Bronchus fibroblast of lung (primary cell): ENCODE data around the gene FAM110D. TPM values are rescaled to one million over a fixed set of nuclear protein-coding genes. Genes with fewer than 3 reads are reported as not detected.

Experiments used
- total RNA-seq: library from RNA; depleted of rRNA; stranded (reverse); fragments of >200 nt; gene quantifications from 2 replicates; pipeline ENCODE4 v1.2.3, GENCODE V29; 2015

The FAM110D gene
- not detected in 2 replicates for total RNA-seq

DNA sequence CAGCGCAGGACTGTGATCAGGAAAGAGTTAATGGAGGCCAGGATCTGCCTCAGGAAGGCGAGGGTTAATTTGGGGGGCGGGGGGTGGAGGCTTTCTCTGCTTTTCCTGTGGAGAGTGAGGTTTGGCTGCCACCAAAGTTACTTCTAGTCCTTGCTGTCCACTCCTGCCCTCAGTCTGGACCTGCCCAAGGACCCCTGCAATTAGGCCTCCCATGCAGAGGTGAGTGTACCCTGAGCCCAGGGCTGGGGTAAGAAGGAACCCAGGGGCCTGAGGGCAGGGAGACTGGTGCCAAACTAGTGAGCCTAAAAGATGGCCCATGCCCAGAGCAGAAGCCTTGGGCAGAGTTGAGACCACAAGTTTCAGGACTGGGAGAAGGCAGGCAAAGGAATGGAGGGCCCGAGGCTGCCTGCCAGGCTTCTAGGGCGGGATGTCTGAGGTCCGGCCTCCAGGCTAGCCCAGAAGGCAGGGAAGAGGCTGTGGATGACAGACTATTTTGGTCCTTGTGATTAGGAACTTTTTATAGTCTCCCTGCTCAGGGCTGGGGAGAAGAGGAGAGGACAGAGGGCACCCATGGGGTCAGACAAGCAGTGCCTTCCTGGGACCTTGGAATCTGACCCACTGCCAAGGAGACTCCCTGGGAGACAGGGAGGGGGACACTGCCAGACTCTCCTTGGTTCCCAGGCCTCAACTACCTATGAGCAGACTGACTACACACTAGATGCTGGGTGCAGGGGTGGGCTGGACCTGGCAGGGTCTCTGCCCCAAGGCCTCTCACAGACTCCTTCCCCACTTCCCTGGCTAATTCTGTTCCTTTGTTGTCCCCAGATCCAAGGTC, at the start of gene FAM110D:
Gene FAM110D, plus strand, starts transcription at position 172 of the 835 bp plus-strand sequence. CDS start 2,213 bp downstream, outside the sequence.

DNA sequence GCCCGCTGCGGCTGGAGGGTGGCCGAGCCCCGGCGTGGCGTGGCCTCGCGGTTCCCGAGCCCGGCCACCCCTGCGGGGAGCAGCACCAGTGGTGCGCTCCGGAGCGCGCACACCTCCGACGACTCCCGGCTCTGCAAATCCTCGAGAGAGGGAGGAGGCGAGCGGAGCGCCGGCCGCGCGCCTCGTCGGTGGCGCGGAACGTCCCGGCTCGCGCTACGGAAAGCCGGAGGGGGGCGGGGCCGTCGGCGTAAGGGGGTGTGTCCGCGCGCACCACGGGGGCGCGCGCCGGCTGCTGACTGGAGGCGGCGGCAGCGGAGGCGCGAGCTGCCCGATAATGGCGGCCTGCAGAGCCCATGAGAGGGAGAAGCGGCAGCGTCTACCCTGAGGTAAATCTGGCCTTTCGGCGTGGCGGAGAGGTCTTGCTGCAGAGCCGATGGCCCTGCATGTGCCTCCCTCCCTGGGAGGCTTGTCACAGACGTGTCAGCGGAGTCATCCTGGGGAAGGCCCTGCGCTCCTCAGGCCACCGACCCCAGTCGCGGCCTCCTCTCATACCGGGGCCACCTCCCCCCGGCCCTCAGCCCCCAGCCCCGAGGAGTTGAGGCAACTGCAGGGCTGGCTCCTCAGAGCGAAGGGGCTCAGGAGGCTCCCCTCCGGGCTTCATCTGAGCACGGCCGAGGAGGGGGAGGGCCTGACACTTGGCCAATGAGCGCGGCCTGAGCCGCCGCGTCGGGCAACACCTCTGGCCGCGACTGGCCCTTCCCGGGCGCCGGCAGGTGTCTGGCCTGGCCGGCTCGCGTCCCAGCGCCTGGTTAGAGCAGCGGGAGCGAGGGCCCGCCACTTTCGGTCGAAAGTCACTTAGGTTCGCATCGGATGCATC, 47.1 kb upstream of the FAM110D start, which contains the start of gene PDIK1L:
Gene PDIK1L, plus strand, starts transcription at position 295 of the 877 bp plus-strand sequence. CDS start 2,485 bp downstream, outside the sequence.

DNA sequence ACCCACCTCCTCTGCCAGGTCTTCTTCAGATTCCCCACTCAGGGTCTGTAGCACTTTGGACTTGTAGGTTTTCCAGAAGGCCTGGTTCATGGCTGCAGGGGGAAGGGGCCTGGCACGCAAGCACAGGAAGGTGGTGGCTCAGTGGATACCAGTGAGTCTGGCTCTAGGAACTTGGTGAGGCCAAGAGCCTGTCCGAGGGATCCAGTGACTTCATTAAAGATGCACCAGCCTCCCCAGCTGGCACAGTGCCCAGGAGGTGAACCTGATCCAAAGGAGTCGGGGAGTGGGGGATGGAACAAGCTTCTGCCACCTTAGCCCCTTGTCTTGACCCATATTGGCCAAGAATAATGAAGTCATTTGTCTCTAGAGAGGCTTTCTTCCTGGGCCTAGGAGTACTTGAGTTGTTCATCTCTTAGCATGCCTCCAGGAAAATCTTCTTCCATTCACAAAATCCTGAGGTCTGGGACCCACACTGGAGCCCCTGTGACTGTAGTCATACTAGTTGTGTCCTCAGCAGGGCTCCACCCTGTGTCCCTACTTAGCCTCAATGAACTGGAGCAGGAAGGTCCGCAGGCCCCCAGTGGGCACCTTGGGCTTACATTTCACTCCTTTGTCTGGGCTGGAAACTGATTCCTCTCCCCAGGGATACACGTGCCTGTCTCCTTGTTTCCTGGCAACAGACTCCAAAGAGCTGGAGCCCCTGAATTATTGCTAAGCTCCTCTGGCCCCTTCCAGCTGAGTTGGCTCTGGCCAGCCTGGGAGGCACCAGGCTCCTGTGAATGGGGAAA, 9.7 kb downstream of the FAM110D start, which contains the start of gene C1orf232:
Gene C1orf232, minus strand, starts transcription at position 554 of the 788 bp plus-strand sequence. Its CDS starts 464 bp downstream, at position 90.

DNA sequence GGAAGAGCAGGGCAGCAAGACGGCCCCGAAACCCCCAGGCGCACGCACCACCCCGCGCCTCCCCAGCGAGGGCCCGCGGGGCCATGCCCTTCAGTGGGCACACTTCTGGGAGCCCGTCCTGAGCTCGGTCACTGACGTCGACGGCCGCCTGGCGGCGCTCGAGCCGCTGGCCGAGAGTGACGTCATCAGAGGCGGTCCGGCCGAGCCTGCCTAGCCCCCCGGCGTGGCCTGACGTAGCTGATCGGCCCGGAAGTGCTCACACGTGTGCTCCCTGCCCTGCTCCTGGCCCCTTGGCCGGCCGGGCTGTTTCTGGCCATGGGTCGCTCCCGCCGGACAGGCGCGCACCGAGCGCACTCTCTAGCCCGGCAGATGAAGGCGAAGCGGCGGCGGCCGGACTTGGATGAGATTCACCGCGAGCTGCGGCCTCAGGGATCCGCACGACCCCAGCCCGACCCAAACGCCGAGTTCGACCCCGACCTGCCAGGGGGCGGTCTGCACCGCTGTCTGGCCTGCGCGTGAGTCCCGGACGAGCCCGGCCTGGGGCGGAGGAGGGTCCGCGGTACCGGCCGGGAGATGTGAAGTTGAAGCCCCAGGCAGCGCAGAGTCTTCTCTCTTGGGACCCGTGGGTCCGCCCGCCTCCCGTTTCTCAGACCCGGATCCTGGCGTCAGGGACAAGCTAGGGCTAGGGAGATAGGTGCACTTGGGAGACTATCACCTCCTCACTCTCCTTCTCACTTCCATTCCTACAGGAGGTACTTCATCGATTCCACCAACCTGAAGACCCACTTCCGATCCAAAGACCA, 11.0 kb downstream of the FAM110D start, which contains the start of gene ZNF593:
Gene ZNF593, plus strand, starts transcription at position 240 of the 803 bp plus-strand sequence. Its CDS starts 76 bp downstream, at position 316.

DNA sequence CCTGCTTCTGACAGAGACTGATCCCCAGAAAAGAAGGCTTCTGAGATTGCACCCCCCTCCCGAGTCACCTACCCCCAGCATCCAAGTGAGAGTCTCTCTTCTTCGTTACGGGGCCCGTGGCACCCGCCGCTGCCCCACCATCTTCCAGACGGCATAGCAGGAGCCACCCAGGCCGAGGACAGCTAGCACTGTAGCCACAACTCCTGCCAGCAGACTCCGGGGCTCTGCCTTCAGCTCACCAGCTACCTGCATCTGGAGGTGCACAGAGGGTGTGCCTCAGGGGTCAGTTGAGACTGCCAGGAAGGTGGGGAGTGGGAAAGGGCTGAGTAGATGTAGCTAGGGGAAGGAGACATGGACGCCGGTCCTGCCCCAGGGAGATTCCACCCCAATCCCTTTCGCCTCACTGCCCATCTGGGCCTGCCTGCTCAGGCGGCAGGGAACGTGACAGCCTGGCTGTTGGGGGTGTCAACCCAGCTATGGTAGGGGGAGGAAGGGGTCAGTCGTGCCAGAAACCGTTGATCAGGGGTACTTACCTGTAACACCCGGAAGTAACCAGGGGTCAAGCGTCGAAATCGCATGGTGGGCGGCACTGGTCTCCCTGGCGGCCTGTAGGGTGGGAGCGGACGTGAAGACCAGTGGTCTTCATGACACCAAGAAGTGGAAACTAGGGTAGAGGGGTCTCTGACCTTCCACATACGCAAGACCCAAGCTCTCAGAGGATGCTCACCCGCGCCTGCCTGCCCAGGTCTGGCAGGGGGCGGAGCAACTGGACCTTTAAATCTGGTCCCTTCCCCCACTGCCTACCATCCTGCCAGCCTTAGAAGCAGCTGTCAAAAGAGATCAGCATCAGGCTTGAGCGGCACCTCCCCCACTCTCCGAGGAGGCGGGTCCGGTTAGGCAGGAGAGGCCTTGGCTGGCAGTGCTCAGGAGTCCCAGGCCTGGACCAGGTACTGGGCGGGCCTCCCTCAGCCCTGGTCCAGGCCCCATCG, 12.5 kb downstream of the FAM110D start, which contains the start of gene ZNF593OS:
Gene ZNF593OS, minus strand, starts transcription at position 749 of the 989 bp plus-strand sequence. Its CDS starts 171 bp downstream, at position 578.

DNA sequence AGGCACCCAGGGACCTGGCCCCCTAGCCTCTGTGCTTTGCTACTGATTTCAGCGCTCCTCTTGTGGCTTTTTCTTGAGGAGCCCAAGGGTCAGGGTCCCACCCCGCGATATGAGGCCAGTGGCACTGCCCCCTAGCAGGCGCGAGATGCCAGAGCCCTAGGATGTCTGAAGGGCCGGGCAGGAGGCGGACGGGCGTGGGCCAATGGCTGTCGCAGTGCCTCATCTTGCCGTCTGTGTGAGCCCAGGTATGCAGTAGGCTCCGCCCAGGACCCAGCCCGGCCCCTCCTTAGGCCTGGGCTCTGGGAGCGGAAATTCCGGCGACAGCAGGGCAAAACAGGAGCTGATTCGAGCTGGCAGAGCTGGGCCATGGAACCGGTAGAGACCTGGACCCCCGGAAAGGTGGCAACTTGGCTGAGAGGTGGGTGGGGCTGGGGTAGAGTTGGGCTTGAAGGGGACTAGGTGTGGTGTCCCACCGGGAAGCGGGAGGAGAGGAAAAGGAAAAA, 18.4 kb downstream of the FAM110D start, which contains the start of gene CNKSR1:
Gene CNKSR1, plus strand, starts transcription at position 310 of the 503 bp plus-strand sequence. Its CDS starts 57 bp downstream, at position 367.

DNA sequence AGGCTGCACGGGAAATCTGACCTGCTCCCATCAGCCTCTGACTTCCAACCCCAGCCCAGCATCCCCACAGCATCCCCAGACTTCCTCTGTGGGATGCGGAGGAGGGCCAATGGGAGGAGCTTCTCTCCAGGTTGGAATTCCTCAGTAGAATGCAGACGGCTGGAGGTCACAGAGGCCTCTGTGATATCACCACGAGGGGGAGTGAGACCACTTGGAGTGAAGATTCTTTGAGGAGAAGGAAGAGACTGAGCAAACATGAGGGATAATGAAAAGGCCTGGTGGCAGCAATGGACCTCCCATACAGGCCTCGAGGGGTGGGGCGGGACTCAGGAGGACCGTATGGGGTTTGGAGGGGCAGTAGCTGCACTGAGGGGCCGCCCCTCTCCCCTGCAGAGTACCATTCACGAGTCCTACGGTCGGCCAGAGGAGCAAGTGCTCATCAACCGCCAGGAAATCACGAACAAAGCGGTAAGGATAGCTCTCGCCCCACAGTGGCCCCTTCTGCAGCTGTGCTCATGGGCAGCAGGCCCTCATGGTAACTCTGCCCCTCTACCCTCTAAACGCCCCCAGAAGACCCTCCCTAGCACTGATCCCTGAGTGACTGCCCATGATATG, 31.6 kb downstream of the FAM110D start, which contains the start of gene CATSPER4:
Gene CATSPER4, plus strand, starts transcription at position 230 of the 615 bp plus-strand sequence. Its CDS starts 26 bp downstream, at position 256.

Other genes starting within 250 kb of the FAM110D start
- 9.7 and 14.5 TPM in 2 replicates for gene PAFAH2, start 161.0 kb upstream of the FAM110D start, total RNA-seq
- 0.30 and 0.34 TPM in 2 replicates for gene EXTL1, start 137.3 kb upstream of the FAM110D start, total RNA-seq
- not detected in 2 replicates for gene SLC30A2, start 113.0 kb upstream of the FAM110D start, total RNA-seq
- not detected in 2 replicates for gene TRIM63, start 91.4 kb upstream of the FAM110D start, total RNA-seq
- 1.3 and 1.8 TPM in 2 replicates for gene PDIK1L, start 47.3 kb upstream of the FAM110D start, total RNA-seq
- gene C1orf232, start 9.9 kb downstream of the FAM110D start, total RNA-seq: not detected in 2 replicates
- 62.1 and 65.6 TPM in 2 replicates for gene ZNF593, start 10.8 kb downstream of the FAM110D start, total RNA-seq
- not detected in 2 replicates for gene ZNF593OS, start 12.8 kb downstream of the FAM110D start, total RNA-seq
- gene CNKSR1, start 18.4 kb downstream of the FAM110D start, total RNA-seq: 0.15 and 0.17 TPM in 2 replicates
- gene CATSPER4, start 31.5 kb downstream of the FAM110D start, total RNA-seq: not detected in 2 replicates
- gene CEP85, start 75.1 kb downstream of the FAM110D start, total RNA-seq: 12.4 and 13.7 TPM in 2 replicates
- gene SH3BGRL3, start 121.0 kb downstream of the FAM110D start, total RNA-seq: 227 and 265 TPM in 2 replicates
- 6.9 and 8.0 TPM in 2 replicates for gene UBXN11, start 147.6 kb downstream of the FAM110D start, total RNA-seq
- gene CD52, start 158.9 kb downstream of the FAM110D start, total RNA-seq: not detected in 2 replicates
- gene CRYBG2, start 195.1 kb downstream of the FAM110D start, total RNA-seq: 1.3 TPM in 1 of 2 replicates, not detected in the other
- not detected in 2 replicates for gene ZNF683, start 213.7 kb downstream of the FAM110D start, total RNA-seq